Measurements from ENCODE around the gene ITM2C. TPM values are rescaled to one million over a fixed set of nuclear protein-coding genes. Genes with fewer than 3 reads are reported as not detected.

Gene ITM2C, protein sequence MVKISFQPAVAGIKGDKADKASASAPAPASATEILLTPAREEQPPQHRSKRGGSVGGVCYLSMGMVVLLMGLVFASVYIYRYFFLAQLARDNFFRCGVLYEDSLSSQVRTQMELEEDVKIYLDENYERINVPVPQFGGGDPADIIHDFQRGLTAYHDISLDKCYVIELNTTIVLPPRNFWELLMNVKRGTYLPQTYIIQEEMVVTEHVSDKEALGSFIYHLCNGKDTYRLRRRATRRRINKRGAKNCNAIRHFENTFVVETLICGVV
- 100 to 1,000 TPM in 1 of 4 donors, 10 to 100 TPM in 3; 33.8 to 301 (median 67.6) TPM for total RNA-seq

DNA sequence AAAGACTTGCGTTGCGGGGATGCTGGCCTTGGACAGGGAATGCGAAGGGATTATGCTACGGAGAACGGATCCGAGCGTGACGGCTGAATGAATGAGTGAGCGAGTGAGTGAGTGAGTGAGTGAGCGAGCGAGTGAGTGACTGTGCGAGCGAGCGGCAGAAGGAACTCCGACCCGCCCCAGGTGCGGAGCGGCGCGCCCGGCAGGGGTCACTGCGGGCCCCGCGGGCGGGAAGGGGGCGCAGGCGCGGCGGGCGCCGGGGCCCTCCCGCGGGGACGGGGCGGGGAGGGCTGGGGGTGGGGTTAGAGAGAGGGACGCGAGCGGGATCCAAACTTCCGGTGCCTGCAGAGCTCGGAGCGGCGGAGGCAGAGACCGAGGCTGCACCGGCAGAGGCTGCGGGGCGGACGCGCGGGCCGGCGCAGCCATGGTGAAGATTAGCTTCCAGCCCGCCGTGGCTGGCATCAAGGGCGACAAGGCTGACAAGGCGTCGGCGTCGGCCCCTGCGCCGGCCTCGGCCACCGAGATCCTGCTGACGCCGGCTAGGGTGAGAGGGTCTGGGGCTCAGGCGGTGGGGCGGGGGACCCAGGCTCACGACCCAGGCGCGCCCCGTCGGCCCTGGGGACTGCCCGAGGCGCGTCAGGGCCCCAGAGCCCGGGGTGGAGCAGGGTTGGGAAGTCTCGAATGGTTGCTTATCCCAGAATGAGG lies at the start of gene ITM2C:
Gene ITM2C, plus strand, starts transcription at position 338 of the 702 bp plus-strand sequence. Its CDS starts 84 bp downstream, at position 422.
- Histone ChIP-seq H3K27ac (peak within 1 kb of the TSS; percentile 27 to 41), H3K4me1 (no peaks in the 10 kb centered on the region), H3K4me3 (peak within 1 kb of the TSS; percentile 47 to 84), H3K36me3 (no peaks in the 10 kb centered on the region), H3K9me3 (no peaks in the 10 kb centered on the region), H3K27me3 (no peaks in the 10 kb centered on the region)
- TF ChIP-seq, protein P1, sequence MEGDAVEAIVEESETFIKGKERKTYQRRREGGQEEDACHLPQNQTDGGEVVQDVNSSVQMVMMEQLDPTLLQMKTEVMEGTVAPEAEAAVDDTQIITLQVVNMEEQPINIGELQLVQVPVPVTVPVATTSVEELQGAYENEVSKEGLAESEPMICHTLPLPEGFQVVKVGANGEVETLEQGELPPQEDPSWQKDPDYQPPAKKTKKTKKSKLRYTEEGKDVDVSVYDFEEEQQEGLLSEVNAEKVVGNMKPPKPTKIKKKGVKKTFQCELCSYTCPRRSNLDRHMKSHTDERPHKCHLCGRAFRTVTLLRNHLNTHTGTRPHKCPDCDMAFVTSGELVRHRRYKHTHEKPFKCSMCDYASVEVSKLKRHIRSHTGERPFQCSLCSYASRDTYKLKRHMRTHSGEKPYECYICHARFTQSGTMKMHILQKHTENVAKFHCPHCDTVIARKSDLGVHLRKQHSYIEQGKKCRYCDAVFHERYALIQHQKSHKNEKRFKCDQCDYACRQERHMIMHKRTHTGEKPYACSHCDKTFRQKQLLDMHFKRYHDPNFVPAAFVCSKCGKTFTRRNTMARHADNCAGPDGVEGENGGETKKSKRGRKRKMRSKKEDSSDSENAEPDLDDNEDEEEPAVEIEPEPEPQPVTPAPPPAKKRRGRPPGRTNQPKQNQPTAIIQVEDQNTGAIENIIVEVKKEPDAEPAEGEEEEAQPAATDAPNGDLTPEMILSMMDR (IDR thresholded peaks at IDR 0.05): peak in 2 of 4 experiments; percentile 42 to 43
- TF ChIP-seq POLR2A (IDR thresholded peaks at IDR 0.05): peak in 1 of 2 donors; percentile 33
- peak; percentile 63 to 68 for DNase-seq
- intact Hi-C loops (cut with DNase I; ENCODE audit: low total_unique reads): no loop called here

DNA sequence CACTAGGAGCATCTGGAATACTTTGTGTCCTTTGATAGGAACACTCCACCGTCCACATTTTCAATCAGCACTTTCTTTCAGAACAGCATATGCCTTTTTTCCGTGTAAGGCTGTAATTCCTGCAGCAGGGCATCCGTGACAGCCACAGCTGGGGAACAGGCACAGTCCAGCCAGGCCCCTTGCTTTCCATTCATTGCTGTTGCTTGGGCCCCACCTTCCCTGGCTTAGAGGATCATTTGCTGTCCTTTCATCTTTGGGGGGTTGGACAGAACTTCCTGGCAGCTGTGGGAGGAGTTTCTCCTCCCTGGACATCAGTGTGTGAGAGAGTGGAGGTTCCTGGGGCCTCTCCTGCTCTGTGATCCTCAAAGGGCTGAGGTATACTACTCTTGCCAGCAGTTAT lies 49.7 kb upstream of the ITM2C start:
- Histone ChIP-seq H3K36me3 (no peaks in the 10 kb centered on the region), H3K9me3 (no peaks in the 10 kb centered on the region), H3K4me3 (no peak overlapping the region), H3K27ac (no peak overlapping the region), H3K4me1 (no peaks in the 10 kb centered on the region), H3K27me3 (no peaks in the 10 kb centered on the region)
- no peak for DNase-seq
- intact Hi-C loops (cut with DNase I; ENCODE audit: low total_unique reads): no loop called here
- TF ChIP-seq, protein P1 (IDR thresholded peaks at IDR 0.05): no peak
- no peak for TF ChIP-seq POLR2A (IDR thresholded peaks at IDR 0.05)

DNA sequence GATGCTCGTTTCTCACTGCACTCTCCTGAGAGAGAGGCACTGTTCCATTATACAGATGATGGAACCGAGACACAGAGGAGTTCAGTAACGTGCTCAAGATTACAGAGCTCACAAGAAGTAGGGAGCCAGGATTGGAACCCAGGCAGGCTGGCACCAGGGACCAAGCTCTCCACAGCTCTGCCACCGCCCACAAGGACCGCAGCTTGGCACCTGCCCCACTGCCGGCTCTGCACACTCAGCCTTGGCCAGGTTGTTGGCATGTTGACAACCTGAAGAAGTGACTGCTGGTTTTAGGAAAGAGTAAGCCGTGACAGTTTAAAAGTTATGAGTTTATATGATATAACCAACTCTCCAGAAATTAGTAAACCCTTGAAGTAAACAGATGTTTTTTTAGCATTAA lies 48.0 kb upstream of the ITM2C start:
- H3K4me1 ChIP-seq: no peaks in the 10 kb centered on the region
- no peaks in the 10 kb centered on the region for H3K36me3 ChIP-seq
- H3K9me3 ChIP-seq: no peaks in the 10 kb centered on the region
- no peak overlapping the region for H3K4me3 ChIP-seq
- no peaks in the 10 kb centered on the region for H3K27me3 ChIP-seq
- intact Hi-C loops (cut with DNase I; ENCODE audit: low total_unique reads): no loop called here
- TF ChIP-seq, protein P1 (IDR thresholded peaks at IDR 0.05): no peak
- no peak for TF ChIP-seq POLR2A (IDR thresholded peaks at IDR 0.05)
- no peak overlapping the region for H3K27ac ChIP-seq
- DNase-seq: no peak

DNA sequence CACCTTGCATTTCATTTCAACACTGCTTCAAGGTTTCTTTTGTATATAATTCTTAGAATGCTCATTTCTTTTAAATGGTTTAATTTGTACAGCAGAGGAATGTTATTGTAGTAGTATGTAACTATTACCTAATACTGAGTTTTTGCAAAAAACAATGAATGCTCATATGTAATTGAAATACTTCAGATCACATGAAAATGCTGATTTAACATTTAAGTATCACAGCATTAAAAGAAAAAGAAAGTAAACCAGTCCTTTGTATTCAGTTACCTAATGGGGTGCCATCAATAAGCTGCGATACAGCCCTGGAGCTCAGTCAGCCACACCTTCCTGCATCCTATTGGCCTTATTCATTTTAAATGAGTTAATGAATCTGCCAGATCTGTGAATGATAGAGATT lies 45.3 kb upstream of the ITM2C start:
- Histone ChIP-seq H3K4me1 (no peaks in the 10 kb centered on the region), H3K36me3 (no peaks in the 10 kb centered on the region), H3K27me3 (no peaks in the 10 kb centered on the region), H3K27ac (no peak overlapping the region), H3K9me3 (no peaks in the 10 kb centered on the region), H3K4me3 (no peak overlapping the region)
- DNase-seq: no peak
- TF ChIP-seq, protein P1 (IDR thresholded peaks at IDR 0.05): no peak
- no peak for TF ChIP-seq POLR2A (IDR thresholded peaks at IDR 0.05)
- intact Hi-C loops (cut with DNase I; ENCODE audit: low total_unique reads): no loop called here

All from uterus (tissue), 4 donors.